SU-DHL-6 (cell line): ENCODE data around the gene WNT16.

Source experiments
- H2AFZ ChIP-seq: fragments of 200-600 bp; sonication (generic); 2 replicates; pipeline ENCODE4 v1.6.1; 2014; ENCODE audit warnings: low read depth, mild to moderate bottlenecking, moderate library complexity, mixed read lengths, antibody characterized with exemption, low read length; ENCODE audit not compliant: severe bottlenecking
- H3F3A ChIP-seq: fragments of 200-600 bp; shearing (Covaris generic); 2 replicates; pipeline ENCODE4 v1.6.0; 2016; ENCODE audit warnings: antibody characterized with exemption, mild to moderate bottlenecking; ENCODE audit not compliant: insufficient read depth
- H3K27ac ChIP-seq: fragments of 200-600 bp; sonication (generic); 2 replicates; pipeline ENCODE4 v1.5.1; 2016; ENCODE audit warnings: low read depth, mild to moderate bottlenecking, low read length, moderate library complexity, mixed read lengths
- H3K27me3 ChIP-seq: fragments of 200-600 bp; sonication (generic), shearing (Covaris generic); 2 replicates; pipeline ENCODE4 v1.6.0; 2014; ENCODE audit warnings: mild to moderate bottlenecking, low read length
- H3K36me3 ChIP-seq: fragments of 200-600 bp; sonication (generic); 2 replicates; pipeline ENCODE4 v1.6.1; 2014; ENCODE audit warnings: mild to moderate bottlenecking, low read length, mixed read lengths
- H3K4me2 ChIP-seq: fragments of 300-600, 200-600 bp; shearing (Covaris generic), sonication (generic); 2 replicates; pipeline ENCODE4 v1.6.0; 2014; ENCODE audit warnings: low read length, low read depth, mild to moderate bottlenecking; ENCODE audit not compliant: poor library complexity, severe bottlenecking
- H3K4me3 ChIP-seq: fragments of 200-600 bp; sonication (generic); 2 replicates; pipeline ENCODE4 v1.5.1; 2014; ENCODE audit warnings: antibody characterized with exemption, low read length, mild to moderate bottlenecking, mixed read lengths; ENCODE audit not compliant: insufficient read depth, poor library complexity, severe bottlenecking
- H3K79me2 ChIP-seq: fragments of 200-600 bp; sonication (generic); 2 replicates; pipeline ENCODE4 v1.6.1; 2014; ENCODE audit warnings: mild to moderate bottlenecking, low read length, moderate library complexity; ENCODE audit not compliant: insufficient read depth
- H3K9ac ChIP-seq: fragments of 200-600 bp; sonication (generic); 2 replicates; pipeline ENCODE4 v1.7.0; 2014; ENCODE audit warnings: mild to moderate bottlenecking, low read length
- H3K9me2 ChIP-seq: fragments of 200-600 bp; sonication (generic); replicated peaks from 2 replicates; pipeline ENCODE4 v1.6.1; 2014; ENCODE audit warnings: low read length; ENCODE audit not compliant: insufficient read depth
- H3K9me3 ChIP-seq: fragments of 200-600 bp; sonication (generic); 2 replicates; pipeline ENCODE4 v1.6.1; 2014; ENCODE audit warnings: low read length, mixed read lengths; ENCODE audit not compliant: insufficient read depth
- H4K20me1 ChIP-seq: fragments of 200-600 bp; sonication (generic); 2 replicates; pipeline ENCODE4 v1.6.1; 2014; ENCODE audit warnings: low read depth, mild to moderate bottlenecking, antibody characterized with exemption, low read length, moderate library complexity, mixed read lengths
- EZH2phosphoT487 ChIP-seq: fragments of 200-600 bp; sonication (generic), shearing (Covaris generic); conservative IDR thresholded peaks from 2 replicates; pipeline ENCODE4 v1.6.1; 2018; ENCODE audit warnings: mild to moderate bottlenecking, antibody characterized with exemption, low read length, moderate library complexity, mixed read lengths
- TF ChIP-seq, protein P1 (sequence below): fragments of 200-600 bp; sonication (generic); IDR thresholded peaks from one replicate; pipeline ENCODE4 v1.5.1; 2017; ENCODE audit warnings: antibody characterized with exemption, mild to moderate bottlenecking, low read length, moderate library complexity; ENCODE audit not compliant: insufficient read depth, poor library complexity, severe bottlenecking

Gene WNT16

DNA sequence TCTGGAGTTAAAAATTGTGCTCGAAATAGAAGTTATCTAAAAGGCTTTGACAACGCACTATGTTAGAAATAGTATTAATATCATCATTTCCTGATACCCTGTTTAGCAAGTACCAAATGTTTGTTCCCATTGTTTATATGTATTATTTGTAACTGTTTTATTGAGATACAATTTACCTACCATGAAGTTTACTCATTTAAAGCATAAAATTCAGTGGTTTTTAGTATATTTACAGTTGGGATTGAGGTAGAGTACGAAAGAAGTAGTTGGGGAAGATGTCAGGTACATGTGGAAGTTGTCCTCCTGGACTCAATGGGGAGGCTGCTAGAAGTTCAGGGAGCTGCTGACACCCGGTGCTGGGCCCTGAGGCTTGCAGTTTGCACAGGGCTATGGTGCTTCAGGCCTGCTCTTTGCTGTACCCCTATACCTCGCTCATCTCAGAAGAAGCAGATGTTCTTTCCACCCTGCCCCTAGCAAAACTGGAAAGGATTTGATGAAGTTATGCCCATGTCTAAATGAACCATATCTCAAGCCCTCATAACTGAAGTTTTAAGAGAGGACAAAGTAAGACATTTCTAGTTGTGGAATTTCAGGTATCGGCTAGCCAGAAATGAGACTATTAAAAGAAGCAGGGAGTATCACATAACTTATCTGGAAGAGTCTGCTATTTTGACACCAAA is 25.2 kb upstream of the WNT16 start:
- no peak overlapping the region for H3K27ac ChIP-seq
- H3K4me2 ChIP-seq = no peak overlapping the region
- no peaks in the 10 kb centered on the region for H3K36me3 ChIP-seq
- H3K79me2 ChIP-seq = no peaks in the 10 kb centered on the region
- H3K27me3 ChIP-seq = no peaks in the 10 kb centered on the region
- no peaks in the 10 kb centered on the region for H3K9me3 ChIP-seq
- H3K4me3 ChIP-seq = no peak overlapping the region
- no peaks in the 10 kb centered on the region for H3K9me2 ChIP-seq
- TF ChIP-seq EZH2phosphoT487 = no peak
- TF ChIP-seq, protein P1, sequence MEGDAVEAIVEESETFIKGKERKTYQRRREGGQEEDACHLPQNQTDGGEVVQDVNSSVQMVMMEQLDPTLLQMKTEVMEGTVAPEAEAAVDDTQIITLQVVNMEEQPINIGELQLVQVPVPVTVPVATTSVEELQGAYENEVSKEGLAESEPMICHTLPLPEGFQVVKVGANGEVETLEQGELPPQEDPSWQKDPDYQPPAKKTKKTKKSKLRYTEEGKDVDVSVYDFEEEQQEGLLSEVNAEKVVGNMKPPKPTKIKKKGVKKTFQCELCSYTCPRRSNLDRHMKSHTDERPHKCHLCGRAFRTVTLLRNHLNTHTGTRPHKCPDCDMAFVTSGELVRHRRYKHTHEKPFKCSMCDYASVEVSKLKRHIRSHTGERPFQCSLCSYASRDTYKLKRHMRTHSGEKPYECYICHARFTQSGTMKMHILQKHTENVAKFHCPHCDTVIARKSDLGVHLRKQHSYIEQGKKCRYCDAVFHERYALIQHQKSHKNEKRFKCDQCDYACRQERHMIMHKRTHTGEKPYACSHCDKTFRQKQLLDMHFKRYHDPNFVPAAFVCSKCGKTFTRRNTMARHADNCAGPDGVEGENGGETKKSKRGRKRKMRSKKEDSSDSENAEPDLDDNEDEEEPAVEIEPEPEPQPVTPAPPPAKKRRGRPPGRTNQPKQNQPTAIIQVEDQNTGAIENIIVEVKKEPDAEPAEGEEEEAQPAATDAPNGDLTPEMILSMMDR = no peak
- no peak overlapping the region for H2AFZ ChIP-seq
- H3F3A ChIP-seq = no peaks in the 10 kb centered on the region
- no peak overlapping the region for H3K9ac ChIP-seq
- no peaks in the 10 kb centered on the region for H4K20me1 ChIP-seq

DNA sequence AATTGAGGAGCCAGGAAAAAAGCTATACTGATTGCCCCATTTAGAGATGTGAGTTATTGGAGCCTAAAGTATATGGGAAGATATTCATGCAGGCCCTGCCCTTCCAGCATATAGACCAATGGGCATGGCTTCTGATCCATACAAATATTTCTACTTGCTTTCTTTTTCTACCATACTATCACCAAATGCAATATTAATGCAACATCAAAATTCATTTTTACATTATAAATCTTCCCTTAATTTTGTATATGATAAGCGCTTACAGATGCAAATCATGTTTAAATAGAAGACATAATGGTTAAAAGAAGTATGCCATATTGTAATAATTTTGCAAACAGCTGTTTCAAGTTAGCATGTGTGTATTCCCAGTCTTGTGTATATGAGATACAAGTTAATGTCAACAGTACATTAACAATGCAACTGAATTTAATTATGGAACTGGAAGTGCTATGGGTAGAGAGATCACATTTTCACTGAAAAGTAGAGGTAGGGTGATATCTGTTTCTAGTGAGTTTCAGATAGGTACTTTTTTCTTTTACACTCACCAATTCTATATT is 24.6 kb upstream of the WNT16 start:
- Histone ChIP-seq H3K36me3 (no peaks in the 10 kb centered on the region), H3K4me2 (no peak overlapping the region), H3K9me2 (no peaks in the 10 kb centered on the region), H4K20me1 (no peaks in the 10 kb centered on the region), H3K9ac (no peak overlapping the region), H3K9me3 (no peaks in the 10 kb centered on the region), H2AFZ (no peak overlapping the region), H3K4me3 (no peak overlapping the region), H3F3A (no peaks in the 10 kb centered on the region), H3K79me2 (no peaks in the 10 kb centered on the region), H3K27ac (no peak overlapping the region), H3K27me3 (no peaks in the 10 kb centered on the region)
- TF ChIP-seq, protein P1 = no peak
- no peak for TF ChIP-seq EZH2phosphoT487

DNA sequence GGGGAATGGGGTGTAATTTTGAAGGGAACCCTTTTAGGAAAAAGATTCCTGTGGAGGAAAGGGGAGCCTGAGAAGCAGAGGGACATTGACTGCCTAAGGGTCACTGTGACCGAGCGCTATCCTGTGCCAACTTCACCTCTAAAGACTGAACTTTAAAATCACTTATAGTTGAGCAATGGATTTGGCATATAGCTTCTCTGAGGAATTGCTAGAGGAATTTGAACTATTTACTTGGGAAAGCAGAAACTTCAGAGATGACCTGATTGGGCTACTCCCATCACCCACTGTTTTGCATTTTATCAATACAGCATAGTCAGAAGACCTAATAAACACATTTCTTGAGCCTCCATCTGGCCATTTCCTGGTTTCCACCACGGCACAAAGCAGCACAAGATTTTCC is 23.7 kb upstream of the WNT16 start:
- H3K27me3 ChIP-seq = no peaks in the 10 kb centered on the region
- H2AFZ ChIP-seq = no peak overlapping the region
- H3F3A ChIP-seq = no peaks in the 10 kb centered on the region
- H3K36me3 ChIP-seq = no peaks in the 10 kb centered on the region
- no peak overlapping the region for H3K27ac ChIP-seq
- H3K4me3 ChIP-seq = no peak overlapping the region
- no peaks in the 10 kb centered on the region for H4K20me1 ChIP-seq
- TF ChIP-seq EZH2phosphoT487 = no peak
- TF ChIP-seq, protein P1 = no peak
- H3K79me2 ChIP-seq = no peaks in the 10 kb centered on the region
- no peaks in the 10 kb centered on the region for H3K9me3 ChIP-seq
- no peak overlapping the region for H3K9ac ChIP-seq
- H3K4me2 ChIP-seq = no peak overlapping the region
- no peaks in the 10 kb centered on the region for H3K9me2 ChIP-seq
